Activated CD4-positive, alpha-beta memory T cell treated with anti-CD3 and anti-CD28 coated beads for 36 hours (primary cell): ENCODE measurements around the gene CIDEA. TPM values are rescaled to one million over a fixed set of nuclear protein-coding genes. Genes with fewer than 3 reads are reported as not detected.

Source experiments
- CTCF ChIA-PET: fragments of 350-600 bp; sonication (Branson Sonifier 250); formaldehyde crosslinking; loops from one replicate; lab custom pipeline; 2021; ENCODE audit warnings: antibody characterized with exemption, inconsistent platforms; lab: Charles Lee
- POLR2A ChIA-PET: fragments of 350-600 bp; sonication (Branson Sonifier 250); formaldehyde crosslinking; loops from one replicate; lab custom pipeline; 2021; ENCODE audit warnings: antibody characterized with exemption; lab: Charles Lee
- DNase-seq: peaks from one replicate; pipeline ENCODE4 v3.0.0-alpha.2; 2020
- H3K27ac Mint-ChIP-seq: one replicate; pipeline ENCODE4 v1.8.0; 2021; ENCODE audit warnings: mixed read lengths
- H3K27me3 Mint-ChIP-seq: one replicate; pipeline ENCODE4 v1.8.0; 2021; ENCODE audit warnings: mixed read lengths
- H3K36me3 Mint-ChIP-seq: one replicate; pipeline ENCODE4 v1.8.0; 2021; ENCODE audit warnings: mixed read lengths
- H3K4me1 Mint-ChIP-seq: one replicate; pipeline ENCODE4 v1.8.0; 2021; ENCODE audit warnings: low read depth, mixed read lengths
- H3K4me3 Mint-ChIP-seq: one replicate; pipeline ENCODE4 v1.8.0; 2021; ENCODE audit warnings: mild to moderate bottlenecking, mixed read lengths
- H3K9me3 Mint-ChIP-seq: one replicate; pipeline ENCODE4 v1.8.0; 2021; ENCODE audit warnings: mixed read lengths
- intact Hi-C: fragments of 100-400 bp; cut with micrococcal nuclease; formaldehyde crosslinking; loops from one replicate; pipeline ENCODE4 v1.15.1; 2023
- total RNA-seq, 2 experiments: library from RNA; stranded (reverse); gene quantifications; one replicate each; pipeline ENCODE4 v1.2.3, GENCODE V29; 2021

CIDEA gene
- total RNA-seq, 2 experiments from 2014 or later = not detected

- Mint-ChIP-seq H3K4me1 (no peaks in the 10 kb centered on the region), H3K4me3 (no peak overlapping the region), H3K9me3 (no peaks in the 10 kb centered on the region), H3K27me3 (peaks cover 21% of the 10 kb centered on the region), H3K27ac (no peak overlapping the region), H3K36me3 (no peaks in the 10 kb centered on the region)
- ChIA-PET CTCF (interaction anchor here (1.1 kb wide), 1 partner anchor 9 kb away, joined by 5 read pairs; no protein-coding TSS in a partner anchor), POLR2A (no interaction called here)
- intact Hi-C loops = no loop called here
- no peak for DNase-seq
Measured at GRCh38 chr18:12245793-12246135, 8.4 kb upstream of the CIDEA start.

GRCh38 chr18:12246849-12247808 is 7.0 kb upstream of the CIDEA start:
- ChIA-PET CTCF (interaction anchor here (1.1 to 2.0 kb wide), 2 partner anchors 10 to 25 kb away, joined by 6 to 7 read pairs; no protein-coding TSS in a partner anchor), POLR2A (no interaction called here)
- H3K27me3 Mint-ChIP-seq = peaks cover 23% of the 10 kb centered on the region
- H3K4me1 Mint-ChIP-seq = no peaks in the 10 kb centered on the region
- no peak overlapping the region for H3K4me3 Mint-ChIP-seq
- no peak for DNase-seq
- intact Hi-C loops = no loop called here
- H3K9me3 Mint-ChIP-seq = no peaks in the 10 kb centered on the region
- H3K36me3 Mint-ChIP-seq = no peaks in the 10 kb centered on the region
- no peak overlapping the region for H3K27ac Mint-ChIP-seq

- H3K9me3 Mint-ChIP-seq = no peaks in the 10 kb centered on the region
- no peaks in the 10 kb centered on the region for H3K36me3 Mint-ChIP-seq
- intact Hi-C loops = no loop called here
- no peak overlapping the region for H3K27ac Mint-ChIP-seq
- CTCF ChIA-PET = interaction anchor here (1.1 to 2.0 kb wide), 2 partner anchors 11 to 24 kb away, joined by 6 to 7 read pairs; no protein-coding TSS in a partner anchor
- POLR2A ChIA-PET = no interaction called here
- peaks cover 26% of the 10 kb centered on the region for H3K27me3 Mint-ChIP-seq
- no peaks in the 10 kb centered on the region for H3K4me1 Mint-ChIP-seq
- DNase-seq = no peak
- H3K4me3 Mint-ChIP-seq = no peak overlapping the region
Measured at GRCh38 chr18:12247946-12248345, 6.2 kb upstream of the CIDEA start.

GRCh38 chr18:12248926-12249720 is 5.0 kb upstream of the CIDEA start:
- no peaks in the 10 kb centered on the region for H3K4me1 Mint-ChIP-seq
- intact Hi-C loops = no loop called here

GRCh38 chr18:12251311-12251710 is 2.9 kb upstream of the CIDEA start:
- H3K27me3 Mint-ChIP-seq = peaks cover 51% of the 10 kb centered on the region
- H3K4me1 Mint-ChIP-seq = no peaks in the 10 kb centered on the region
- no peaks in the 10 kb centered on the region for H3K36me3 Mint-ChIP-seq
- no peak overlapping the region for H3K4me3 Mint-ChIP-seq
- ChIA-PET CTCF (no interaction called here), POLR2A (no interaction called here)
- H3K27ac Mint-ChIP-seq = no peak overlapping the region
- H3K9me3 Mint-ChIP-seq = no peaks in the 10 kb centered on the region
- no peak for DNase-seq
- intact Hi-C loops = no loop called here

More at GRCh38 chr18:12248926-12249720, 5.0 kb upstream of the CIDEA start:
- H3K36me3 Mint-ChIP-seq = no peaks in the 10 kb centered on the region
- no peak for DNase-seq
- H3K27me3 Mint-ChIP-seq = peaks cover 34% of the 10 kb centered on the region
- ChIA-PET CTCF (interaction anchor here (2.0 kb wide), 1 partner anchor 23 kb away, joined by 6 read pairs; no protein-coding TSS in a partner anchor), POLR2A (no interaction called here)
- no peak overlapping the region for H3K27ac Mint-ChIP-seq
- no peaks in the 10 kb centered on the region for H3K9me3 Mint-ChIP-seq
- H3K4me3 Mint-ChIP-seq = no peak overlapping the region

GRCh38 chr18:12252061-12252460 is 2.1 kb upstream of the CIDEA start:
- Mint-ChIP-seq H3K36me3 (no peaks in the 10 kb centered on the region), H3K27ac (no peak overlapping the region), H3K4me1 (no peaks in the 10 kb centered on the region), H3K9me3 (no peaks in the 10 kb centered on the region), H3K4me3 (no peak overlapping the region), H3K27me3 (peaks cover 52% of the 10 kb centered on the region)
- CTCF ChIA-PET = no interaction called here
- no peak for DNase-seq
- POLR2A ChIA-PET = no interaction called here
- intact Hi-C loops = no loop called here

GRCh38 chr18:12253027-12253426 is 1.1 kb upstream of the CIDEA start:
- H3K4me3 Mint-ChIP-seq = no peak overlapping the region
- H3K27me3 Mint-ChIP-seq = peaks cover 57% of the 10 kb centered on the region
- H3K36me3 Mint-ChIP-seq = no peaks in the 10 kb centered on the region
- H3K27ac Mint-ChIP-seq = no peak overlapping the region
- no peaks in the 10 kb centered on the region for H3K4me1 Mint-ChIP-seq
- H3K9me3 Mint-ChIP-seq = no peaks in the 10 kb centered on the region
- ChIA-PET CTCF (no interaction called here), POLR2A (no interaction called here)
- DNase-seq = no peak
- intact Hi-C loops = no loop called here

GRCh38 chr18:12253663-12254135 is 462 bp upstream of the CIDEA start:
- Mint-ChIP-seq H3K9me3 (no peaks in the 10 kb centered on the region), H3K27ac (no peak overlapping the region), H3K27me3 (peaks cover 53% of the 10 kb centered on the region), H3K4me1 (no peaks in the 10 kb centered on the region), H3K36me3 (no peaks in the 10 kb centered on the region), H3K4me3 (no peak overlapping the region)
- POLR2A ChIA-PET = no interaction called here
- CTCF ChIA-PET = no interaction called here
- intact Hi-C loops = no loop called here
- no peak for DNase-seq

- no peak for DNase-seq
- ChIA-PET POLR2A (no interaction called here), CTCF (no interaction called here)
- intact Hi-C loops = no loop called here
- H3K36me3 Mint-ChIP-seq = no peaks in the 10 kb centered on the region
- no peaks in the 10 kb centered on the region for H3K4me1 Mint-ChIP-seq
- no peaks in the 10 kb centered on the region for H3K9me3 Mint-ChIP-seq
- no peak overlapping the region for H3K27ac Mint-ChIP-seq
- peaks cover 46% of the 10 kb centered on the region for H3K27me3 Mint-ChIP-seq
- no peak overlapping the region for H3K4me3 Mint-ChIP-seq
Measured at GRCh38 chr18:12254820-12255511, 805 bp downstream of the CIDEA start.

GRCh38 chr18:12255626-12256026 is 1.5 kb downstream of the CIDEA start:
- H3K4me1 Mint-ChIP-seq = no peaks in the 10 kb centered on the region
- intact Hi-C loops = no loop called here

GRCh38 chr18:12256951-12257350 is 2.8 kb downstream of the CIDEA start:
- POLR2A ChIA-PET = no interaction called here

More at GRCh38 chr18:12255626-12256026, 1.5 kb downstream of the CIDEA start:
- Mint-ChIP-seq H3K36me3 (no peaks in the 10 kb centered on the region), H3K27me3 (peaks cover 43% of the 10 kb centered on the region), H3K4me3 (no peak overlapping the region), H3K9me3 (no peaks in the 10 kb centered on the region), H3K27ac (no peak overlapping the region)
- CTCF ChIA-PET = no interaction called here
- no peak for DNase-seq
- POLR2A ChIA-PET = no interaction called here

More at GRCh38 chr18:12256951-12257350, 2.8 kb downstream of the CIDEA start:
- intact Hi-C loops = no loop called here
- no peaks in the 10 kb centered on the region for H3K36me3 Mint-ChIP-seq
- H3K27me3 Mint-ChIP-seq = peaks cover 38% of the 10 kb centered on the region
- no peaks in the 10 kb centered on the region for H3K9me3 Mint-ChIP-seq
- no peak overlapping the region for H3K27ac Mint-ChIP-seq
- H3K4me3 Mint-ChIP-seq = no peak overlapping the region
- CTCF ChIA-PET = no interaction called here
- DNase-seq = no peak
- H3K4me1 Mint-ChIP-seq = no peaks in the 10 kb centered on the region
